Activated T-helper 1 cell treated with anti-CD3 and anti-CD28 coated beads, Interleukin-12 subunit alpha, Interleukin-12 subunit beta, Interleukin-2, Interleukin-4 antibody, amounts not matched to agents 30 ng/mL and 10 ng/mL and 1 ng/mL, durations not matched to agents 14 hours and 24 hours and 36 hours (primary cell): ENCODE measurements around the gene GREB1. TPM values are rescaled to one million over a fixed set of nuclear protein-coding genes. Genes with fewer than 3 reads are reported as not detected.

ENCODE experiments used
- DNase-seq: peaks from one replicate; pipeline ENCODE4 v3.0.0; 2021; ENCODE audit warnings: low spot score
- H3K27ac Mint-ChIP-seq: one replicate; pipeline ENCODE4 v1.8.0; 2021; ENCODE audit warnings: mild to moderate bottlenecking, mixed read lengths
- H3K27me3 Mint-ChIP-seq: one replicate; pipeline ENCODE4 v1.8.0; 2022; ENCODE audit warnings: mild to moderate bottlenecking, moderate library complexity, mixed read lengths; ENCODE audit not compliant: insufficient read depth
- H3K36me3 Mint-ChIP-seq: one replicate; pipeline ENCODE4 v1.8.0; 2021; ENCODE audit warnings: low read depth, mixed read lengths
- H3K4me1 Mint-ChIP-seq: one replicate; pipeline ENCODE4 v1.8.0; 2021; ENCODE audit warnings: low read depth, mixed read lengths
- H3K4me3 Mint-ChIP-seq: one replicate; pipeline ENCODE4 v1.8.0; 2021; ENCODE audit warnings: mild to moderate bottlenecking, moderate library complexity, mixed read lengths
- H3K9me3 Mint-ChIP-seq: one replicate; pipeline ENCODE4 v1.8.0; 2021; ENCODE audit warnings: mixed read lengths
- intact Hi-C: fragments of 100-400 bp; cut with micrococcal nuclease; formaldehyde crosslinking; loops from one replicate; pipeline ENCODE4 v1.15.1; 2024
- total RNA-seq: library from RNA; stranded (reverse); gene quantifications from 2 replicates; pipeline ENCODE4 v1.2.3, GENCODE V29; 2022

Gene GREB1
- total RNA-seq, 1 donor from 2014 or later: 0.41 TPM

- no peaks in the 10 kb centered on the region for H3K27me3 Mint-ChIP-seq
- DNase-seq: no peak
- no peaks in the 10 kb centered on the region for H3K36me3 Mint-ChIP-seq
- no peaks in the 10 kb centered on the region for H3K9me3 Mint-ChIP-seq
- no peaks in the 10 kb centered on the region for H3K4me1 Mint-ChIP-seq
- H3K4me3 Mint-ChIP-seq: no peak overlapping the region
- intact Hi-C loops: no loop called here
- no peak overlapping the region for H3K27ac Mint-ChIP-seq
Measured at GRCh38 chr2:11611251-11611650, 77.4 kb downstream of the GREB1 start.

- no peak for DNase-seq
- no peak overlapping the region for H3K27ac Mint-ChIP-seq
- H3K27me3 Mint-ChIP-seq: no peaks in the 10 kb centered on the region
- intact Hi-C loops: no loop called here
- no peaks in the 10 kb centered on the region for H3K9me3 Mint-ChIP-seq
- no peak overlapping the region for H3K4me3 Mint-ChIP-seq
- no peaks in the 10 kb centered on the region for H3K36me3 Mint-ChIP-seq
- H3K4me1 Mint-ChIP-seq: no peaks in the 10 kb centered on the region
Measured at GRCh38 chr2:11612553-11613215, 78.8 kb downstream of the GREB1 start.

GRCh38 chr2:11613297-11613696 lies 79.5 kb downstream of the GREB1 start:
- no peak overlapping the region for H3K4me3 Mint-ChIP-seq

GRCh38 chr2:11615209-11615608 lies 81.4 kb downstream of the GREB1 start:
- H3K27ac Mint-ChIP-seq: no peak overlapping the region
- no peaks in the 10 kb centered on the region for H3K36me3 Mint-ChIP-seq
- intact Hi-C loops: no loop called here
- H3K27me3 Mint-ChIP-seq: no peaks in the 10 kb centered on the region
- H3K4me3 Mint-ChIP-seq: no peak overlapping the region
- no peaks in the 10 kb centered on the region for H3K4me1 Mint-ChIP-seq
- H3K9me3 Mint-ChIP-seq: no peaks in the 10 kb centered on the region
- DNase-seq: no peak

More at GRCh38 chr2:11613297-11613696, 79.5 kb downstream of the GREB1 start:
- no peaks in the 10 kb centered on the region for H3K9me3 Mint-ChIP-seq
- no peaks in the 10 kb centered on the region for H3K36me3 Mint-ChIP-seq
- intact Hi-C loops: no loop called here
- no peaks in the 10 kb centered on the region for H3K4me1 Mint-ChIP-seq
- no peaks in the 10 kb centered on the region for H3K27me3 Mint-ChIP-seq
- no peak overlapping the region for H3K27ac Mint-ChIP-seq
- no peak for DNase-seq

GRCh38 chr2:11616097-11616687 lies 82.3 kb downstream of the GREB1 start:
- DNase-seq: no peak
- no peaks in the 10 kb centered on the region for H3K4me1 Mint-ChIP-seq
- intact Hi-C loops: no loop called here
- H3K27me3 Mint-ChIP-seq: no peaks in the 10 kb centered on the region
- H3K27ac Mint-ChIP-seq: no peak overlapping the region
- no peaks in the 10 kb centered on the region for H3K9me3 Mint-ChIP-seq
- no peak overlapping the region for H3K4me3 Mint-ChIP-seq
- no peaks in the 10 kb centered on the region for H3K36me3 Mint-ChIP-seq

- intact Hi-C loops: no loop called here
- DNase-seq: no peak
- H3K4me3 Mint-ChIP-seq: no peak overlapping the region
- H3K27ac Mint-ChIP-seq: no peak overlapping the region
- H3K9me3 Mint-ChIP-seq: no peaks in the 10 kb centered on the region
- no peaks in the 10 kb centered on the region for H3K36me3 Mint-ChIP-seq
- no peaks in the 10 kb centered on the region for H3K27me3 Mint-ChIP-seq
- H3K4me1 Mint-ChIP-seq: no peaks in the 10 kb centered on the region
Measured at GRCh38 chr2:11616851-11617415, 83.1 kb downstream of the GREB1 start.

- H3K9me3 Mint-ChIP-seq: no peaks in the 10 kb centered on the region
- H3K27ac Mint-ChIP-seq: no peak overlapping the region
- no peaks in the 10 kb centered on the region for H3K36me3 Mint-ChIP-seq
- intact Hi-C loops: no loop called here
- no peak for DNase-seq
- H3K4me1 Mint-ChIP-seq: no peaks in the 10 kb centered on the region
- no peak overlapping the region for H3K4me3 Mint-ChIP-seq
- no peaks in the 10 kb centered on the region for H3K27me3 Mint-ChIP-seq
Measured at GRCh38 chr2:11617527-11617926, 83.7 kb downstream of the GREB1 start.

GRCh38 chr2:11617984-11618707 lies 84.3 kb downstream of the GREB1 start:
- intact Hi-C loops: no loop called here
- Mint-ChIP-seq H3K9me3 (no peaks in the 10 kb centered on the region), H3K27ac (no peak overlapping the region), H3K36me3 (no peaks in the 10 kb centered on the region), H3K4me1 (no peaks in the 10 kb centered on the region), H3K27me3 (no peaks in the 10 kb centered on the region), H3K4me3 (no peak overlapping the region)
- DNase-seq: no peak

GRCh38 chr2:11618708-11619062 lies 84.8 kb downstream of the GREB1 start:
- Mint-ChIP-seq H3K4me3 (no peak overlapping the region), H3K36me3 (no peaks in the 10 kb centered on the region), H3K27me3 (no peaks in the 10 kb centered on the region), H3K27ac (no peak overlapping the region), H3K9me3 (no peaks in the 10 kb centered on the region), H3K4me1 (no peaks in the 10 kb centered on the region)
- intact Hi-C loops: no loop called here
- no peak for DNase-seq

GRCh38 chr2:11621410-11621809 lies 87.6 kb downstream of the GREB1 start:
- H3K4me3 Mint-ChIP-seq: no peak overlapping the region
- intact Hi-C loops: no loop called here
- H3K4me1 Mint-ChIP-seq: no peaks in the 10 kb centered on the region
- no peaks in the 10 kb centered on the region for H3K27me3 Mint-ChIP-seq
- peaks cover 7% of the 10 kb centered on the region for H3K9me3 Mint-ChIP-seq
- no peaks in the 10 kb centered on the region for H3K36me3 Mint-ChIP-seq
- H3K27ac Mint-ChIP-seq: no peak overlapping the region
- no peak for DNase-seq

GRCh38 chr2:11622611-11623010 lies 88.8 kb downstream of the GREB1 start:
- H3K4me1 Mint-ChIP-seq: no peaks in the 10 kb centered on the region
- intact Hi-C loops: no loop called here
- no peak overlapping the region for H3K27ac Mint-ChIP-seq
- H3K4me3 Mint-ChIP-seq: no peak overlapping the region
- DNase-seq: no peak
- H3K36me3 Mint-ChIP-seq: no peaks in the 10 kb centered on the region
- peaks cover 7% of the 10 kb centered on the region for H3K9me3 Mint-ChIP-seq
- no peaks in the 10 kb centered on the region for H3K27me3 Mint-ChIP-seq

- no peaks in the 10 kb centered on the region for H3K36me3 Mint-ChIP-seq
- H3K4me3 Mint-ChIP-seq: no peak overlapping the region
- intact Hi-C loops: no loop called here
- DNase-seq: no peak
- no peak overlapping the region for H3K27ac Mint-ChIP-seq
- no peaks in the 10 kb centered on the region for H3K4me1 Mint-ChIP-seq
- H3K9me3 Mint-ChIP-seq: peaks cover 7% of the 10 kb centered on the region
- H3K27me3 Mint-ChIP-seq: peaks cover 2% of the 10 kb centered on the region
Measured at GRCh38 chr2:11624893-11625292, 91.0 kb downstream of the GREB1 start.

- intact Hi-C loops: no loop called here
- peaks cover 2% of the 10 kb centered on the region for H3K27me3 Mint-ChIP-seq
- no peak overlapping the region for H3K4me3 Mint-ChIP-seq
- peaks cover 7% of the 10 kb centered on the region for H3K9me3 Mint-ChIP-seq
- H3K27ac Mint-ChIP-seq: no peak overlapping the region
- H3K36me3 Mint-ChIP-seq: no peaks in the 10 kb centered on the region
- no peaks in the 10 kb centered on the region for H3K4me1 Mint-ChIP-seq
- DNase-seq: no peak
Measured at GRCh38 chr2:11625671-11626070, 91.8 kb downstream of the GREB1 start.
